ENCODE results near the gene ETNK2. TPM values are rescaled to one million over a fixed set of nuclear protein-coding genes. Genes with fewer than 3 reads are reported as not detected.

The ETNK2 gene
- 21.2 to 27.6 TPM (median 23.9 TPM) in 5 replicates for total RNA-seq (2022; extraction: Qiagen RNA extraction)

DNA sequence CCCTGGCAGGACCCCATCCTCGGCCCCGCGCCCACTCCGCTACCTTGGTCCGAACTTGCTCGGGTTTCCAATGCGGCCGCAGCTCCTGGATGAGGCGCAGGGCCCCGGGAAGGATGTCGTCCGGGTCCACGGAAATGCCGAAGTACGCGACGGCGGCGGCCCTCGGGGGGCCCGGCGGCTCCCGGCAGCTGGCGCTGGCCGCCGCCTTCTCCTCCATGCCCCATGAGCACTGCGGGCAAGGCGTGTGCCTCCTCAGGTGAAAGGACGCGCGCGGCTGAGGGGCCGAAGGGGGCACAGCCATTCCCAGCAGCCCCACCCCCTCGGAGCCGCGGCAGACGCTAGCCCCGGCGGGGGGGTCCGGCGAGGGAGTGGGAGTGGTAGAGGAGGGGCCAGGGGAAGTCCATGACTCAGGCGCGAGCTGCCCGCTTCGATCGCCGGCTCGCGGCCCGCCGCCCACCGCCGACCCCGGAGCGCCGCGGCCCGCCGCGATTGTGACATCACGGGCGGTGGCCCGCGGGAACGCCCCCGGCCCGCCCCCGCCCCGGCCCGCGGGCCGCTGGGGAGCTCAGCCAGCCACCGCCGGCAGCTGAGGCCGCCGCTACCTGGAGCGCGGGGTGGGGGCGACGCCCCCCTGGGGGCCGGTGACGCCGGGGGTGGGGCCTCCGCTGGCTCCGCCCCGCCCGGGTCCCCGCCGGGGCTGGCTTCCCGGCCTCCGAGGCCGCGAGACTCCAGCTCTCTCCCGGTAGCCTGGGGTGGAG, at the start of gene ETNK2:
TSS of gene ETNK2 (minus strand) at position 493 of the 758 bp plus-strand sequence. CDS start at position 301, 192 bp downstream.

DNA sequence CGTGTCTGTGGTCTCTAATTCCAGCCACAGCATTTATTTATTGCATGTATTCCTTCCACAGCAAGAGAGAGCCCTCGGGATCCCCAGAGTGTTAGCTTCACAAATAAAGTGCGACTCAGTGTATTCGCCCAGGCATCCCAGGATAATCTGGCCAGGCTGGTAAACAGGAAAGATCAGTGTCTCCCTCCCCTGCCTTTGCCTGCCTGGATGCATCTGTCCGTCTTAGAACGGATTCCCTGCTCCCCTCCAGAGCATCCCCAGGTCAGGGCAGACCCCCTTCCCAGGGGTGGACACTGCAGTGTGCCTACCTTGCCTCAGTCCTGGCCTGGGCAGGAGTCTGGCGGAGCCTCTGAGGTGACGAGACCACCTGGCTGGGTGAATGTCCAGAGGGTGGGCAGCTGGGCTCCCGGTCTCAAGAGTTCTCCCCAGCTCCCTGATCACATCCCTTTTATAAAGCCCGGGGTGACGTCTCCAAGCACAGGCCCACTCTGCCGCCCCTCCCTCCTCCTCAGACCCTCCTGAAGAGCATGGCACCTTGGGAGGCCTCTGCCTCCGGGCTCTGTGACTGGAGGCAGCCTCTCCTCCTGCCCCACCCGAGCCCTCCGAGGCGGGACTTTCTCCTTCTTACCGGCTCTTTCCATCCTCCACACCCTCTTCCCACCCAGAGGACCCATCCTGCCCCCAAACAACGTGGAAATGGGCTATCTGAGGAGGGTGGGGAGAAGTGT, 44.4 kb upstream of the ETNK2 start, which contains the start of gene KISS1:
TSS of gene KISS1 (minus strand) at position 424 of the 728 bp plus-strand sequence. CDS start 3,615 bp downstream, outside the sequence.

DNA sequence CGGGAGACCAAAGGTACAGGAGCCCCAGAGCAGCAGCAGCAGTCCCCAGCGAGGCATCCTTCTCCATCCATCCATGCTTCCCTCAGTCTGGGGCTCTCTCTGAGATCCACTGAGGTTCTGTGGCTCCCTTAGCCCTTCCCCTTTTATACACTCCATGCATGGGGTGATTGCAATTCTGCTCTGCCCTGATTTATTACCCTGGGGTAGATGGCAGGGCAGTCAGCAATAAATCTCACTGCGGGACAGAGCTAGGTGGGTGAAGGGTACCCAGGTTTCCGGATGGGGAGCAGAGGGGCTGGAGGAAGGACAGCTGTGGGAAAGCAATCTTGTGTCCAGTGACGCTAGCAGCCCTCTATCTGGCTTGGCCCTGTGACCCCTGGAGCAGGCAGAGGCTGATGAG, 14.4 kb upstream of the ETNK2 start, which contains the start of gene REN:
TSS of gene REN (minus strand) at position 119 of the 400 bp plus-strand sequence. CDS start at position 75, 44 bp downstream.

Other genes with a start within 250 kb of the ETNK2 start
- gene SOX13, start 78.9 kb downstream of the ETNK2 start, total RNA-seq (2022; extraction: Qiagen RNA extraction), result 19.7 to 24.6 TPM (median 23.9 TPM) in 5 replicates
- not detected in 5 replicates for gene REN, start 14.3 kb upstream of the ETNK2 start, total RNA-seq (2022; extraction: Qiagen RNA extraction)
- gene KISS1, start 44.4 kb upstream of the ETNK2 start, total RNA-seq (2022; extraction: Qiagen RNA extraction), result 0.36 to 0.70 TPM (median 0.49 TPM) in 4 of 5 replicates, not detected in the other
- gene GOLT1A, start 61.9 kb upstream of the ETNK2 start, total RNA-seq (2022; extraction: Qiagen RNA extraction), result 3.3 to 7.0 TPM (median 5.1 TPM) in 5 replicates
- gene PLEKHA6, start 207.9 kb upstream of the ETNK2 start, total RNA-seq (2022; extraction: Qiagen RNA extraction), result 30.7 to 35.1 TPM (median 33.3 TPM) in 5 replicates

Measured in A549 treated with AZD2906 at 1 μM for 4 hours (cell line).